Vagina (tissue), 2 donors: ENCODE results near the gene BCOR.

Source experiments
- POLR2A ChIP-seq, 2 donors: fragments of 450-650 bp; IDR thresholded peaks; one replicate each; pipeline ENCODE4 v1.6.1; 2017; ENCODE audit warnings: antibody characterized with exemption in 2 of 2, mild to moderate bottlenecking in 2 of 2, moderate library complexity in 2 of 2
- POLR2AphosphoS5 ChIP-seq, 2 donors: sonication (generic); formaldehyde crosslinking; IDR thresholded peaks; one replicate each; pipeline ENCODE4 v1.9.0; 2017; ENCODE audit warnings: antibody characterized with exemption in 2 of 2, mild to moderate bottlenecking in 2 of 2, low read depth in 1 of 2; ENCODE audit not compliant: insufficient read depth in 1 of 2
- TF ChIP-seq, protein P1 (sequence below), 3 experiments: fragments of 450-650 bp in 2 of 3; fragments of 200-600 bp in 1 of 3; sonication (generic) in 1 of 3; IDR thresholded peaks; one replicate each; pipeline ENCODE4 v1.5.1; 2017 to 2019; ENCODE audit warnings: antibody characterized with exemption in 3 of 3, mild to moderate bottlenecking in 2 of 3, moderate library complexity in 2 of 3

DNA sequence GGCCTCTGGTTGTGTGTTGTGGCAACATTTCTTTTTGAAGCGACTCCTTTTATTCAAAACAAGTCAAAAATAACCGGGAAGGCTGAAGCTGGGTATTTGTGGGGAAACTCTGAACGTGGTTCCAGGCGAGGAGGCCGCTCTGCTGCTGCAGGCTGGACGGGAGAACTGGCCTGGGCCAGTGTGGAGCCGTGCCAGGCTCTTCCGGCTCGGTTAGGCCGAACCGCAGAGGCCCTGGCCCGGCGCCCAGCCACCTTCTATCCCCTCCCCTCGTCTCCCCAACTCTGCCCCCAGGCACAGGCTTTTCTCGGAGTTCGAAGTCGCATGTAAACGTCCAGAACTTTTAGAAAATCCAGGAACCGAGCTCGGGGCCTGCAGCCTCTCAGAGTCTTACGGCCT, 2.4 kb upstream of the BCOR start:
- TF ChIP-seq, protein P1, sequence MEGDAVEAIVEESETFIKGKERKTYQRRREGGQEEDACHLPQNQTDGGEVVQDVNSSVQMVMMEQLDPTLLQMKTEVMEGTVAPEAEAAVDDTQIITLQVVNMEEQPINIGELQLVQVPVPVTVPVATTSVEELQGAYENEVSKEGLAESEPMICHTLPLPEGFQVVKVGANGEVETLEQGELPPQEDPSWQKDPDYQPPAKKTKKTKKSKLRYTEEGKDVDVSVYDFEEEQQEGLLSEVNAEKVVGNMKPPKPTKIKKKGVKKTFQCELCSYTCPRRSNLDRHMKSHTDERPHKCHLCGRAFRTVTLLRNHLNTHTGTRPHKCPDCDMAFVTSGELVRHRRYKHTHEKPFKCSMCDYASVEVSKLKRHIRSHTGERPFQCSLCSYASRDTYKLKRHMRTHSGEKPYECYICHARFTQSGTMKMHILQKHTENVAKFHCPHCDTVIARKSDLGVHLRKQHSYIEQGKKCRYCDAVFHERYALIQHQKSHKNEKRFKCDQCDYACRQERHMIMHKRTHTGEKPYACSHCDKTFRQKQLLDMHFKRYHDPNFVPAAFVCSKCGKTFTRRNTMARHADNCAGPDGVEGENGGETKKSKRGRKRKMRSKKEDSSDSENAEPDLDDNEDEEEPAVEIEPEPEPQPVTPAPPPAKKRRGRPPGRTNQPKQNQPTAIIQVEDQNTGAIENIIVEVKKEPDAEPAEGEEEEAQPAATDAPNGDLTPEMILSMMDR (IDR thresholded peaks at IDR 0.05): no peak
- no peak for TF ChIP-seq POLR2A (IDR thresholded peaks at IDR 0.05)
- no peak for TF ChIP-seq POLR2AphosphoS5 (IDR thresholded peaks at IDR 0.05; ENCODE audit: insufficient read depth in 1 of 2, low read depth in 1 of 2)
